GM12891 (cell line): ENCODE results near the gene ZBTB24.

Experiments
- POLR2A ChIP-seq: IDR thresholded peaks from 2 replicates; pipeline ENCODE4 v1.6.1; 2011; ENCODE audit warnings: low read depth, low read length, control low read depth
- POLR2AphosphoS5 ChIP-seq: IDR thresholded peaks from 2 replicates; pipeline ENCODE4 v1.6.1; 2011; ENCODE audit warnings: low read depth, low read length, control low read depth
- SPI1 ChIP-seq: IDR thresholded peaks from 2 replicates; pipeline ENCODE4 v1.6.1; 2011; ENCODE audit warnings: low read depth, low read length, control low read depth
- TAF1 ChIP-seq: IDR thresholded peaks from 2 replicates; pipeline ENCODE4 v1.6.1; 2011; ENCODE audit warnings: low read depth, low read length, control low read depth

DNA sequence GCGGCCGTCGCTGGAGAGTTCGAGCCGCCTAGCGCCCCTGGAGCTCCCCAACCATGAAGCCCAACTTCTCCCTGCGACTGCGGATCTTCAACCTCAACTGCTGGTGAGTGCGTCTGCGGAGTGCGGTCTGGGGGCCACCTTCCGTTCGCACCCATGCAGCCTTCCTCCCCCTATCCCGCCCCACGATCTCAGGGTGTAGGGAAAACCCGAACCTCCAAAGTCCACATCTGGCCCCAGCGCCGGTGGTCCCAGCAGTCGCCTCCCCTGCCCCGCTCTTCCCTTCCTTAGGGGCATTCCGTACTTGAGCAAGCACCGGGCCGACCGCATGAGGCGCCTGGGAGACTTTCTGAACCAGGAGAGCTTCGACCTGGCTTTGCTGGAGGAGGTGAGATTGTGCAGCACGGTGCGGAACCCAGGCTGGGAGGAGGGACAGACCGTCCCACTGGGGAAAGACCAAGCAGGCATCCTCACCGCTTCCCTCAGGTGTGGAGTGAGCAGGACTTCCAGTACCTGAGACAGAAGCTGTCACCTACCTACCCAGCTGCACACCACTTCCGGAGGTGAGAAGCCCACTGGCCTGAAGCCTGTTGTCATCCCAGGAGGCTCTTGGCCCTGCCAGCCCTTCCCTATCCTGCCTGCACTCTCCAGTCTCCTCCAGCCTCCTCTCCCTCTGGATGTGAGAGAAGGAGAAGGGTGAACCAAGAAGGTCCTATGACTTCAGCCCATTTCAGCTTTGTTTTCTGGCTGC is 41.8 kb downstream of the ZBTB24 start:
- TF ChIP-seq SPI1 (no peak), POLR2AphosphoS5 (0 out of 2 replicates have a peak, but pooled peaks have one; percentile 4), POLR2A (0 out of 2 replicates have a peak, but pooled peaks have one; percentile 24), TAF1 (no peak)
